H4 (cell line): Measurements from ENCODE around the gene CNR2. TPM values are rescaled to one million over a fixed set of nuclear protein-coding genes. Genes with fewer than 3 reads are reported as not detected.
"Not testable (repeated sequence)": the region's sequence is repeated elsewhere in the genome, so short reads cannot be mapped to it uniquely, and the experiment has no call there.

ENCODE experiments used
- DNase-seq: peaks from one replicate; pipeline ENCODE4 v3.0.0-alpha.2; 2015; ENCODE audit warnings: low spot score
- total RNA-seq: library from RNA; depleted of rRNA; stranded (reverse); fragments of >200 nt; shearing (Covaris generic); gene quantifications from 2 replicates; pipeline ENCODE4 v1.2.3, GENCODE V29; 2014; rRNA removed

The CNR2 gene
- total RNA-seq, 1 experiment from 2014 or later = not detected

DNA sequence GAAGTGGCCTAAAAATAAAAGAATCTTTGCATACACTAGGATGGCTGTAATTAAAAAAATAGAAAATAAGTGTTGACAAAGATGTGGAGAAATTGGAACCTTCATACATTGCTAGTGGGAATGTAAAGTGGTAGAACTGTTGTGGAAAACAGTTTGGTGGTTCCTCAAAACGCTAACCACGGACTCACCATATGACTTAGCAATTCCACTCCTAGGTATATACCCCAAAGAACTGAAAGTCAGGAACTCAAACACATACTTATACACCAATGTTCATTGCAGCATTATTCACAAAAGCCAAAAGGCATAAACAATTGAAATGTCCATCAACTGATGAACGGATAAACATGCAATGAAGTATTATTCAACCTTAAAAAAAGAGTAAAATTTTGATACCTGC, 77.1 kb downstream of the CNR2 start:
- DNase-seq = no peak

DNA sequence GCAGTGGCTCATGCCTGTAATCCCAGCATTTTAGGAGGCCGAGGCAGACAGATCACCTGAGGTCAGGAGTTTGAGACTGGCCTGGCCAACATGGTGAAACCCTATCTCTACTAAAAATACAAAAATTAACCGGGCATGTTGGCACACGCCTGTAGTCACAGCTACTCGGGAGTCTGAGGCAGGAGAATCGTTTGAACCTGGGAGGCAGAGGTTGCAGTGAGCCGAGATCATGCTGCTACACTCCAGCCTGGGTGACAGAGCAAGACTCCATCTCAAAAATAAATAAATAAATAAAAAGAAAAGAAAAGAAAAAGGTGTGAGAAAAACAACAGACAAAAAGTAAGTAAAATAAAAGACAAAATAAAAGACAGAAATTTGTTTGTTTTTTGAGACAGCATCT, 79.0 kb downstream of the CNR2 start:
- DNase-seq = not testable (repeated sequence)

DNA sequence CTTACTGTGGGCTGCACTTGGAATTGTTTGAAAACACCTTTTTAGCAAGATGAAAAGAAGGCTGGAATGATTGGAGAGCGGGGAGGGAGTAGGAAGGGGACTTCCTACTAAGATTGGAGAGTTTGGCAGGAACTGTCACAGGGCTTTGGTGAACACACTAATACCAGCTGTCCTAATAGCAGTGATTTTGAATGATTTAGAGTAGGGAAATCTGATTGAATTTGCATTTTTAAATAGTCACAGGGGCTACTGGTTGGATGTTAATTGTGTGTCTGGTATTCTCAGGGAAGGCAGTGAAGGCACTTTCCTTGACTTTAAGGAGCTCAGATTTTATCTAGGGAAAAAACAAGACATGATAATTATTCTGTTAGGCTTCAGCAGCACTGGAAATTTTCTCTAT, 85.4 kb downstream of the CNR2 start:
- no peak for DNase-seq

DNA sequence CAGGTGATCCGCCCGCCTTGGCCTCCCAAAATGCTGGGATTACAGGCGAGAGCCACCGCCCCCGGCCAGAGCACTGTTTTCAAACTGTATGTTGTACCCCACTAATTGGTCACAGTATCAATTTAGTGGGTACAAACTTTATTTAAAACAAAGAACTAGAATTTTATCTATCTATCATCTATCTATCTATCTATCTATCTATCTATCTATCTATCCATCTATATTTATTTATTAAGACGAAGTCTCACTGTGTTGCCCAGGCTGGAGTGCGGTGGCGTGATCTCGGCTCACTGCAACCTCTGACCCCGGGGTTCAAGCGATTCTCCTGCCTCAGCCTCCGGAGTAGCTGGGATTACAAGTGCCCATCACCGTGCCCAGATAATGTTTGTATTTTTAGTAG, 86.6 kb downstream of the CNR2 start:
- DNase-seq = not testable (repeated sequence)

DNA sequence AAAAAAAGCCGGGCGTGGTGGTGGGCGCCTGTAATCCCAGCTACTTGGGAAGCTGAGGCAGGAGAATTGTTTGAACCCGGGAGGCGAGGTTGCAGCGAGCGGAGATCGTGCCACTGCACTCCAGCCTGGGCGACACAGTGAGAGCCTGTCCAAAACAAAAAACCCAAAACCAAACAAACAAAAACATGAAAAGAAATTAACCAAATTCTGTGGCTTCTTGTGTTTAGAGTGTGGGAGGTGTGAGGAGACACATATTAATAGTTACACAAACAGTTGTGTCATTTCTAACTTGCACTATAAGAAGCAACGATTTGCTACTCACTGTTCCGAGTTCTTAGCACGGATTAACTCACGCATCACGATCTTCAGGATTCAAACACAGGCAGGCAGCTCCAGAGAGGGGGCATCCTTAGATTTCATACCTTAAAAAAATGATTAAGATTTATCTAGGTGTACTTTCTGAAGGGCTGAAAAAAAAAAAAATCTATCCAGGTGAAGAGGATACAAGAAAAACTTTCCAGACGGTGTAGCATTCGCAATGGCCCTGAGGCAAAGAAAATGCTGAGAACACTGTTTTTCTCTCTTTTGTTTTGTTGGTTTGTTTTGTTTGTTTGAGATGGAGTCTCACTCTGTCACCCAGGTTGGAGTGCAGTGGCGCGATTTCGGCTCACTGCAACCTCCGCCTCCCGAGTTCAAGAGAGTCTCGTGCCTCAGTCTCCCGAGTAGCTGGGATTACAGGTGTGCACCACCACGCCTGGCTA, 87.2 kb downstream of the CNR2 start:
- DNase-seq = no peak

DNA sequence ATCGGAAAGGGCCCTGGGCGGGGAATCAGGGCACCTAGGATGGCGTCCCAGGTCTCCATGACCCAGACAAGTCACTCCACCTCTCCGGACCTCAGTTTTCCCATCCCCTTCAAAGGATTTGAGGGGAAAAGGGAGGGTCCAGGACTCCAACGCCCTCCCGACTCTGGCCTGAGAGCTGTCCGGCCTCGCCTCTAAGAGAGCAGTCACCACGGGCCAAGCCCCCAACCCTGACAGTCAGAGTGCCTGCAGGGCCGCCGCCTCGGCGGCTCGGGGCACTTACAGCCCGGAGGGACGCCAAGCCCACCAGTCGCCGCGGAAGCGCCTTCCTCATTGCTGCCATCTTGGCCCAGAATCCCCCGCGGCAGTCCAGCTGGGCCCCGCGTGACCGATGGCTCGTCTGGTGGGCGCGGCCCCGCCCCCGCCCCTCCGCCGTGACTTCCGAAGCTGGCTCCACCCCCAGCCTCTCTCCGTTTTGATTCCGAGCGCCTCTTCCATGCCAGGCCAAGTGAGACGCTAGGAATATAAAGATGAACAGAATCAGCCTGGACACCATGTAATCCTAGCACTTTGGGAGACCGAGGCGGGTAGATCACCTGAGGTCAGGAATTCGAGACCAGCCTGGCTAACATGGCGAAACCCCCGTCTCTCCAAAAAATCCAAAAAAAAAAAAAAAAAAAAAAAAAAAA, 87.9 kb downstream of the CNR2 start, which contains the start of gene HMGCL:
Gene HMGCL, minus strand, starts transcription at position 354 of the 686 bp plus-strand sequence. Its CDS starts 14 bp downstream, at position 340.
- peak; percentile 84 for DNase-seq

DNA sequence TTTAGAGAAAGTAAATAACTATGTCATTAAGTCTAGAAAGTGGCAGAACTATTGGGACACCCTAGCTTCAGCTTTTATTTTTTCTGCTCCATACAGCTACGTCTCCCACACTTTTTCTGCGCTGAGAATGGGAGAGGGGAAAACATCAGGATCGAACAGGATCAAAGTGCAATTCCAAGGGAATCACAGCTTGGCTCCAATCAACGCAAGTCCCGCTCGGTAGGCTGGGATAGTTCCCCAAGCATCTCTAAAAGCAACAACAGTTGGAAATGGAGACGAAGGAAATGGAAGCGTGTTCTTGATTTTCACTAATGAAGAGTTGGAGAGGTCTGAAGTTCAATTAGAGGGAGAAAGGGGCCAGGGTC, 88.5 kb downstream of the CNR2 start:
- DNase-seq = no peak

DNA sequence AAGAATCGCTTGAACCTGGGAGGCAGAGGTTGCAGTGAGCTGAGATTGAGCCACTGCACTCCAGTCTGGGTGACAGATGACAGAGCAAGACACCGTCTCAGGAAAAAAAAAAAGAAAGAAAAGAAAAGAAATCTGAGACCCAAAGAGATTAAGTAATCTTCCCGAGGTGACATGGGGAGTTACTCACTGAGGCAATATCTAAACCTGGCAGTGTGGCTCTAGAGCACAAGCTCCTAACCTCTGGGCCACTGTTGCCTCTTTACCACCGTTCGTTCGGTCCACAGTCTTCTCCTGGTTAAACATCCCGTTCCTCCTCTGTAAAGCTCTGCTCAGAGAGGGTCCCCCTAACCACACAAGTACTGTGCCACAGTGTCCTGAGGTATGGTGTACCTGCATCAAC, 89.4 kb downstream of the CNR2 start:
- no peak for DNase-seq

Other genes with a start within 250 kb of the CNR2 start
- 1,241 and 1,313 TPM in 2 replicates for gene RPL11, start 221.6 kb downstream of the CNR2 start, total RNA-seq
- 38.3 and 48.1 TPM in 2 replicates for gene ELOA, start 169.9 kb downstream of the CNR2 start, total RNA-seq
- 46.5 and 51.4 TPM in 2 replicates for gene PITHD1, start 134.9 kb downstream of the CNR2 start, total RNA-seq
- 35.4 and 36.2 TPM in 2 replicates for gene LYPLA2, start 122.2 kb downstream of the CNR2 start, total RNA-seq
- 128 and 142 TPM in 2 replicates for gene GALE, start 112.6 kb downstream of the CNR2 start, total RNA-seq
- 34.0 and 34.5 TPM in 2 replicates for gene HMGCL, start 87.9 kb downstream of the CNR2 start, total RNA-seq
- gene FUCA1, start 45.1 kb downstream of the CNR2 start, total RNA-seq = 75.9 and 90.5 TPM in 2 replicates
- 73.3 and 85.8 TPM in 2 replicates for gene PNRC2, start 46.5 kb upstream of the CNR2 start, total RNA-seq
- 80.0 and 83.4 TPM in 2 replicates for gene SRSF10, start 67.0 kb upstream of the CNR2 start, total RNA-seq
- gene MYOM3, start 198.8 kb upstream of the CNR2 start, total RNA-seq = not detected in 2 replicates
- gene IL22RA1, start 229.8 kb upstream of the CNR2 start, total RNA-seq = 0.85 and 1.2 TPM in 2 replicates